ENCODE results near the gene HNRNPA1.

HNRNPA1 gene

GRCh38 chr12:54292931-54293241, 12.4 kb downstream of the HNRNPA1 start:
- DNase-seq (ENCODE audit: low read depth), result no peak
- TF ChIP-seq CTCF (IDR thresholded peaks at IDR 0.05; ENCODE audit: insufficient read depth, low read depth, low read length, missing control alignments), result no peak
- H3K4me3 ChIP-seq (ENCODE audit: low read length), result no peak overlapping the region

GRCh38 chr12:54294152-54294952, 13.8 kb downstream of the HNRNPA1 start:
- peak; percentile 88 for TF ChIP-seq CTCF (IDR thresholded peaks at IDR 0.05; ENCODE audit: insufficient read depth, low read depth, low read length, missing control alignments)
- DNase-seq (ENCODE audit: low read depth), result peak; percentile 54
- H3K4me3 ChIP-seq (ENCODE audit: low read length), result no peak overlapping the region

GRCh38 chr12:54294953-54295566, 14.5 kb downstream of the HNRNPA1 start:
- no peak for TF ChIP-seq CTCF (IDR thresholded peaks at IDR 0.05; ENCODE audit: insufficient read depth, low read depth, low read length, missing control alignments)
- H3K4me3 ChIP-seq (ENCODE audit: low read length), result no peak overlapping the region

GRCh38 chr12:54296393-54297099, 16.0 kb downstream of the HNRNPA1 start:
- TF ChIP-seq CTCF (IDR thresholded peaks at IDR 0.05; ENCODE audit: insufficient read depth, low read depth, low read length, missing control alignments), result no peak
- DNase-seq (ENCODE audit: low read depth), result no peak

More at GRCh38 chr12:54294953-54295566, 14.5 kb downstream of the HNRNPA1 start:
- DNase-seq (ENCODE audit: low read depth), result no peak

GRCh38 chr12:54298904-54299303, 18.4 kb downstream of the HNRNPA1 start:
- no peak overlapping the region for H3K4me3 ChIP-seq (ENCODE audit: low read length)
- no peak for DNase-seq (ENCODE audit: low read depth)
- TF ChIP-seq CTCF (IDR thresholded peaks at IDR 0.05; ENCODE audit: insufficient read depth, low read depth, low read length, missing control alignments), result no peak

More at GRCh38 chr12:54296393-54297099, 16.0 kb downstream of the HNRNPA1 start:
- no peak overlapping the region for H3K4me3 ChIP-seq (ENCODE audit: low read length)

- H3K4me3 ChIP-seq (ENCODE audit: low read length), result no peak overlapping the region
- TF ChIP-seq CTCF (IDR thresholded peaks at IDR 0.05; ENCODE audit: insufficient read depth, low read depth, low read length, missing control alignments), result no peak
- peak; percentile 72 for DNase-seq (ENCODE audit: low read depth)
Observed at GRCh38 chr12:54299515-54300224, 19.1 kb downstream of the HNRNPA1 start.

All from epithelial cell of esophagus (primary cell).